ENCODE results near the gene MYO1G. TPM values are rescaled to one million over a fixed set of nuclear protein-coding genes. Genes with fewer than 3 reads are reported as not detected.

Gene MYO1G
- total RNA-seq, 1 donor: 0.09 TPM

DNA sequence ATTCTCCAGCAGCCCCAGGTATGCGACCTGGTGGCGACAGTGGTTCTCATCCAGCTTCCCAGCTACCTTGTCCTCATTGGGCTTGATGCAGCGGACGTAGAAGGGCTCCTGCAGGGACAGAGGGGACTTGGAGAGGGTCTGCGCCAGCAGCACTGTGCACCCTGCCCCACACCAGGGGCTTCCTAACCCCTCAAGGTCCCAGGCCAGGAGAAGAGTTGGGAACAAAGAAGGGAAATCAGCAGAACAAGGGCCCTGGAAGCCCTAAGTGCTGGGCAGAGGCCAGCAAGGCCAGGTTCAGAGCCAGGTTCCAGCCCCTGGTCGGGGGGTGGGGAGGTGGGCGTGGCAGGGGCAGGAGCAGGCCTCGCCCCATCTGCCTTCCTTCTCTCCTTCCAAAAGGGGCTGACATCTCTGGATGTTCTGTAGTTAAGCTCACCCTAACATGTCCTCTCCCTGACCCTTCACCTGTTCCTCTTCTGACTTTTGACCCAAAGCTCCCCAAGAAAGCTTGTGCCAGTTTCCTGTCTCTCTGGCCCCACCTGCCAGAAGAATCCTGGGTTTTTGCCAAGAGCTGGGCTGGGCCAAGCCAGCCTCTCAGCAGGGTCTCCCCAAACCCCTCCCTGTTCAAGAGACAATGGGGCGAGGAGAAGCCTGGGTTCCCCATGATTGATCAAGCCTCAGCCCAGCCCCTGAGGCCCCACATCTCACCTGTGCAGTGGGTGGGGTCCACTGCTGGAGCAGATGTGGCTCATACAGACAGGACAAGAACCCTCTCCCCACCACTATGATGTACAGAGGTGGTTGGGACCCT is 11.9 kb downstream of the MYO1G start:
- TF ChIP-seq, protein P1, sequence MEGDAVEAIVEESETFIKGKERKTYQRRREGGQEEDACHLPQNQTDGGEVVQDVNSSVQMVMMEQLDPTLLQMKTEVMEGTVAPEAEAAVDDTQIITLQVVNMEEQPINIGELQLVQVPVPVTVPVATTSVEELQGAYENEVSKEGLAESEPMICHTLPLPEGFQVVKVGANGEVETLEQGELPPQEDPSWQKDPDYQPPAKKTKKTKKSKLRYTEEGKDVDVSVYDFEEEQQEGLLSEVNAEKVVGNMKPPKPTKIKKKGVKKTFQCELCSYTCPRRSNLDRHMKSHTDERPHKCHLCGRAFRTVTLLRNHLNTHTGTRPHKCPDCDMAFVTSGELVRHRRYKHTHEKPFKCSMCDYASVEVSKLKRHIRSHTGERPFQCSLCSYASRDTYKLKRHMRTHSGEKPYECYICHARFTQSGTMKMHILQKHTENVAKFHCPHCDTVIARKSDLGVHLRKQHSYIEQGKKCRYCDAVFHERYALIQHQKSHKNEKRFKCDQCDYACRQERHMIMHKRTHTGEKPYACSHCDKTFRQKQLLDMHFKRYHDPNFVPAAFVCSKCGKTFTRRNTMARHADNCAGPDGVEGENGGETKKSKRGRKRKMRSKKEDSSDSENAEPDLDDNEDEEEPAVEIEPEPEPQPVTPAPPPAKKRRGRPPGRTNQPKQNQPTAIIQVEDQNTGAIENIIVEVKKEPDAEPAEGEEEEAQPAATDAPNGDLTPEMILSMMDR (IDR thresholded peaks at IDR 0.05; ENCODE audit: insufficient read depth, low read length): no peak
- H3K4me3 ChIP-seq (ENCODE audit: low read depth, low read length): no peak overlapping the region
- no peak for DNase-seq (ENCODE audit: low read depth)

DNA sequence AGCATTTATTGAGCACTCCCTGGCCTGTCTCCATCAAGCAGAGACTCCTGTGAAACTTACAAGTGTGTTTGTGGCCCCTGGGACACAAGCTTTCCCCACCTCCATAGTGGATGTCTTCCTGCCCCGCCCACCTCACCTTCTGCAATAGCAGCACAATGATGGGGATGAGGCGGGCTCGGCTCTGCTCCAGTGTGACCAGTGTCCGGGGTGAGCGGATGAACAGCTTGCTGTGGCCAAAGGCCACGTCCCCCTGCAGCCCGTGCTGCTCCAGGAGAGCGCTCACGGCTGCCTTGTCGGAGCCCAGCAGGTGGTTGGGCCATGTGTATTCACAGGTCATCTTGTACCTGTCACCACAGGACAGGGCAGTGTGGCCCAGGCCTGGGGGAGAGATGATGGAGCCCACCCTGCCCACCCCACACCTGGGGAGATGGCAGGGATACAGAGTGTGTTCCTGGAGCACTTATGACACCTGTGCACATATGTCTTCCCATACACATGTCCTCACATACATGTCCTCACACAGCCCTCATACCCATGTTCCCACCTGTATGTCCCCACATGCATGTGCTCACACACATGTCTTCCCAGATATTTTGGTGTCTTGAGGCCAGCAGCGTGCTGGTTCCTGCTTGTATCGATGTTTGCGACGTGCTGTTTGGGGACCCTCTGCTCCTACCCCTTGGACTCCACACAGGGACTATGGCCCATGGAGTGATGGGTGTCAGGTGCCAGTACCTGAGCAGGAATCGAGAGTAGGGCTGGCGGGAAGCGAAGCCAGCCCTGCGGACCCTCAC is 12.7 kb downstream of the MYO1G start:
- DNase-seq (ENCODE audit: low read depth): no peak
- TF ChIP-seq, protein P1 (IDR thresholded peaks at IDR 0.05; ENCODE audit: insufficient read depth, low read length): no peak
- no peak overlapping the region for H3K4me3 ChIP-seq (ENCODE audit: low read depth, low read length)

DNA sequence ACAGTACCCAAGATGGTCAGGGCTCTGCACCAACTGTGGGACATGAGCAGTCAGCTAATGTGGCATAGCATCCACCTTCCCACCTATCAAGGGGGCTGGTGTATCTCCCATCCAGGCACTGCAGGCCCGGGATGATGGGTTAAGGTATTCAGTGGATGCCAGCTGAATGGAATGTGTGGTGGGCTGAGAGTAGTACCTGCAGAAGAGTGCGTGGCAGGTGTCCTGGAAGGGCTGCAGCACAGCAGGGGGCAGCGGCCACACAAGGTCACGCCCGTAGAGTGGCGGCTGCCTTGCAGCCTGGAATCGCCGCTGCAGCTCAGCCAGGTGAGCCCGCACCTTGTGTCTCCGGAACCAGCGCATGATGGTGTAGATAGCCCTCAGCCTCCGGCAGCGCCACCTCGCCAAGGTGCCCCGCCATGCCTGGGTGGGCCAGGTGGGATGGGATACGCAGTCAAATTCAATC is 13.3 kb downstream of the MYO1G start:
- DNase-seq (ENCODE audit: low read depth): no peak
- TF ChIP-seq, protein P1 (IDR thresholded peaks at IDR 0.05; ENCODE audit: insufficient read depth, low read length): no peak
- H3K4me3 ChIP-seq (ENCODE audit: low read depth, low read length): no peak overlapping the region

DNA sequence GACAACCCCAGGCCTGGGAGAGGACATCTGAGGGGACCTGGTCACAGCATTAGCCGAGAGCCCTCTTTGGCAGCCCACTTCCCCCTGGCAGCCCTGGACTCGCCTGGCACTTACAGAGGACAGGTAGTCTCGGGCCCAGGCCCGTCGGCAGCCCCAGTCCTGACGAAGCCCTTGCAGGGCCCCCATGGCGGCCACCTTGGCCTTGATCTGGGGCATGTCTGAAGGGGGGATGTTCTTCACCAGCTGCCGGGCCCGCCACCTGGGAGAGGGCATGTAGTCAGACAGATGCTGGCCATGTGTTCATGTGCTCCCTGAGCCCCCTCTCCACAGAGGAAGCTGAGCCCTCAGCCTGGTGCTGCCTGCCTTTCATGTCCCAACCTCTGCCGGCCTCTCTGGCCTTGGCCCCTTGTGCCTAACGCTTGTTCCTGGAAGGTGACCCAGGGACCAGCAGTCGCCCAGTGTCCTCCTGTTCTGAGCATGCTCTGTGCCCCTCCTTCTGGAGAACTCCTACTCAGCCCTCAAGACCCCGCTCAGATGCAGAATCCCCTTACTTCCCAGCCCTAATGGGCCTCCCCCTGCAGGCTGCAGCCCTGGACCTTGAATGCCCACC is 13.9 kb downstream of the MYO1G start:
- DNase-seq (ENCODE audit: low read depth): no peak
- TF ChIP-seq, protein P1 (IDR thresholded peaks at IDR 0.05; ENCODE audit: insufficient read depth, low read length): no peak
- no peak overlapping the region for H3K4me3 ChIP-seq (ENCODE audit: low read depth, low read length)

DNA sequence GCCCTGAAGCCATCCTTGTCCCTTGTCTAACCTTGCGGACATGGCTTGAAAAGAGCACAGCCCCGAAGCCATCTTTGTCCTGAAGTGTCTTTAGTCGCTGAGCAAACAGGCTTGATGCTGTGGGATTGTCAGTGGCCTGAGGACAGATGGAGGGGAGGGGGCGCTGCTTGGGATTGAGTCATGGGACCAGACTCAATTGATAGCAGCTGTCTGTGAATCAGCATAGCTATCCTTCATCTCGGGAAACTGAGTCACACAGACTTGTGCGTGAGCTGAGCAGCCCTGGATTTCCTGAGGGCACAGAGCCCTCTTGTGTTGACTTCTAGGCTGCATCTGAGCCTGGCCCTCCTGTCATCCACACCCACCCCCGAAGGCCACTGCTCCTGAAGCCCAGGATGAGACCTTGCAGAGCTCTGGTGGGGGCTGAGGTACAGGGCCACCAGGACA is 14.4 kb downstream of the MYO1G start:
- TF ChIP-seq, protein P1 (IDR thresholded peaks at IDR 0.05; ENCODE audit: insufficient read depth, low read length): peak; percentile 31
- no peak for DNase-seq (ENCODE audit: low read depth)
- no peak overlapping the region for H3K4me3 ChIP-seq (ENCODE audit: low read depth, low read length)

DNA sequence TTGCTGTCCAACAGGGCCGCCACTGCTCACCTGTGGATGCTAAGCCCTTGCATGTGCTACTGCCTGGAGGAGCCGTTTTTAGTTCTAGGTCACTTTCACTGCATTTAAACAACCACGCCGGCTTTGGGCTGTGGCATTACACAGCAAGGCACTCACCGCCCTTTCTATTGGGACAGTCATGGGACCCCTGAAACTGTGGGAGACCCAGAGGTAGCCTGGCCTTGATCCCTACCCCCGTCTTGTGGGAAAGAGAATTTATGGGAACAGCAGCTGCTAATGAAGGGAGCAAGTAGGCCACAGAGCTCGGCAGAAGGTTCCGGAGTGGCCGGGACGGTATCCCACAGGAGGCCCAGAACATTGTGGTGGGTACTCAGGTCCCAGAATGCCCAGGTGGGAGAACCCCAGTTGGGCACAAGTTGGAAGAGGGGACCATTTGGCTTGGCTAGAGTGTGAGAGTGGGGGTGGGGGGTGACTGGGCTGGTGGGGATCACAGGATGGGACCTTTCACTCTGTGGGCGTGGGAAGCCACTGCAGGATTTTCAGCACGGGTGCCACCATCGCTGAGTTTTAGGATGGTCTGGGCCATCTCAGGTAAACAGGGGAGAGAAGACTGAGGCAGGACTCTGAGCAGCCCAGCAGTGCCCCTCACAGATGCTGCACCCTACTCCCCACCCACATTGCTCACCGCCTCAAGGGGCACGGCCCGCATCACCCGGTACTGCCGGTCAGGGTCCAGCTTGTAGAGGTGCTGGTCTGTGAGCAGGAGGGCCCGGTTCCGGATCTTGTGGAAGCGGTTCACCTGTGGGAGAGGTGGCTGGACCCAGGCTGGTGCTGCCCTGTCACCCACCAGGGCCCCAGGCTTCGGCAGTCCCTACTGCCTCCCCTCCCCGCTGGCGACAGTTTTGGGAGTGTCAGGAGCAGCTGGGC is 15.2 kb downstream of the MYO1G start:
- TF ChIP-seq, protein P1 (IDR thresholded peaks at IDR 0.05; ENCODE audit: insufficient read depth, low read length): no peak
- H3K4me3 ChIP-seq (ENCODE audit: low read depth, low read length): no peak overlapping the region
- DNase-seq (ENCODE audit: low read depth): no peak
